Sigmoid colon (tissue), 7 donors: ENCODE measurements around the gene NCAM2. TPM values are rescaled to one million over a fixed set of nuclear protein-coding genes. Genes with fewer than 3 reads are reported as not detected.

ENCODE experiments used
- DNase-seq: peaks from one replicate; pipeline ENCODE4 v3.0.0-alpha.2; 2019
- H3K27ac ChIP-seq, 4 donors: fragments of 200-600 bp; sonication (generic); one replicate each; pipeline ENCODE4 v1.5.1; 2016 to 2019; ENCODE audit warnings: mild to moderate bottlenecking in 1 of 4
- H3K27me3 ChIP-seq, 3 donors: fragments of 200-600 bp; sonication (generic); one replicate each; pipeline ENCODE4 v1.5.1; 2019; ENCODE audit warnings: mild to moderate bottlenecking in 1 of 3
- H3K36me3 ChIP-seq, 4 donors: fragments of 200-600 bp; sonication (generic); one replicate each; pipeline ENCODE4 v1.5.1; 2016 to 2019
- H3K4me1 ChIP-seq, 4 donors: fragments of 200-600 bp; sonication (generic); one replicate each; pipeline ENCODE4 v1.5.1; 2017 to 2019
- H3K4me3 ChIP-seq, 4 donors: fragments of 200-600 bp; sonication (generic); one replicate each; pipeline ENCODE4 v1.5.1; 2017 to 2019; ENCODE audit warnings: mild to moderate bottlenecking in 2 of 4, moderate library complexity in 1 of 4
- H3K9me3 ChIP-seq, 4 donors: fragments of 200-600 bp in 3 of 4; sonication (generic) in 3 of 4; one replicate each; pipeline versions ENCODE4 v1.5.1 to v1.6.1; 2013 to 2019
- CTCF ChIP-seq, 4 experiments: fragments of 450-650 bp in 3 of 4; fragments of 200-600 bp in 1 of 4; IDR thresholded peaks; one replicate each; pipeline ENCODE4 v1.5.1; 2016 to 2019; ENCODE audit warnings: antibody characterized with exemption in 4 of 4, mild to moderate bottlenecking in 3 of 4, moderate library complexity in 2 of 4
- EP300 ChIP-seq, 4 donors: sonication (generic); formaldehyde crosslinking; IDR thresholded peaks; one replicate each; pipeline ENCODE4 v1.6.1; 2017; ENCODE audit warnings: antibody characterized with exemption in 4 of 4
- POLR2A ChIP-seq, 2 donors: fragments of 450-650 bp; IDR thresholded peaks; one replicate each; pipeline ENCODE4 v1.6.1; 2016; ENCODE audit warnings: antibody characterized with exemption in 2 of 2, mild to moderate bottlenecking in 2 of 2, moderate library complexity in 2 of 2
- POLR2AphosphoS5 ChIP-seq, 4 donors: sonication (generic); formaldehyde crosslinking; IDR thresholded peaks; one replicate each; pipeline ENCODE4 v1.6.1; 2017; ENCODE audit warnings: antibody characterized with exemption in 4 of 4
- WGBS, 2 donors: extraction: QIAGEN DNeasy Blood & Tissue Kit; methylation state at CpG; one replicate each; pipeline ENCODE4 v1.1.7; 2013; 5-methylcytosine and 5-hydroxymethylcytosine counted together
- intact Hi-C: fragments of 100-400 bp; cut with DNase I; formaldehyde crosslinking; loops from one replicate; pipeline ENCODE4 v1.15.1; 2023
- polyA plus RNA-seq, 3 donors: library from polyadenylated mRNA; stranded (reverse); fragments of 200-250 nt; gene quantifications; one replicate each; pipeline ENCODE4 v1.2.3, GENCODE V29; 2013
- total RNA-seq, 4 donors: library from RNA; depleted of rRNA; stranded (reverse); fragments of >200 nt; gene quantifications; one replicate each; pipeline ENCODE4 v1.1.0, GENCODE V29; 2016
- donor health status: healthy with polysubstance abuse.
- donor health status: Bipolar disorder and iron deficiency.
- donor health status: healthy.

NCAM2 gene
- total and polyA plus RNA-seq, 7 donors, result under 0.01 to 17.1 (median 6.7) TPM; not detected in 1

DNA sequence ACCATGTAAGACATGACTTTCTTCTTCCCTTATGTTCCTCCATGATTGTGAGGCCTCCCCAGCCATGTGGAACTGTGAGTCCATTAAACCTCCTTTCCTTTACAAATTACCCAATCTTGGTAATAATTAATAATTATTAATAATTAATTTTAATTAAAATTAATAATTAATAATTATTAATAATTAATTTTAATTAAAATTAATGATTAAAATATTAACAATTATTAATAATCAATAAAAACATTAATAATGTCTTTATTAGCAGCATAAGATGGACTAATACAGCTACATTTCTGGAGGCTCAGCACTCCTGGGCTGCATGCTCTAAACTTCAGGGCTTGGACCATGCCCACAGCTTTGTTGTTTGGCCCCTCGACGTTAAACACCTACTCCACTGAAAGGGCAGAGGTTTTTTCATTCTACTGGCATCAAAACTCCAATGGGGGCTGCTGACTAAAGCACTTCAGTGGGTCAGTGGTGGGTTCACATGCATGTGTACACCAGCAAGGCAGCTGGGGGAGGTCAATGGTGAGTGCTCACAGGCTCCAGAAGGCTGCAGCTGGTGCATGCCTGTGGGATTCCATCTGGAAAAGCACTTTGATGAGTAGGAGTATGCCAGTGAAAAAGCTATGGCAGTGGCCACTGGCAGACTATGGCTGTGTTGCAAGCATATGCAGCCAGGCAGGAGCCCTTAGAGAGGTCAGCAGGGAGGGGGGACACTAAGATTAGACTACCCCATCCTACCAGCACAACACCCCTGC is 561.3 kb downstream of the NCAM2 start:
- Histone ChIP-seq H3K4me3 (no peak overlapping the region), H3K36me3 (no peaks in the 10 kb centered on the region), H3K27me3 (no peaks in the 10 kb centered on the region), H3K9me3 (peaks cover 0 to 11% (median 2%) of the 10 kb centered on the region in 4 donors), H3K4me1 (no peaks in the 10 kb centered on the region), H3K27ac (no peak overlapping the region)
- no peak for DNase-seq
- intact Hi-C loops, result no loop called here
- TF ChIP-seq CTCF (IDR thresholded peaks at IDR 0.05), result no peak
- TF ChIP-seq POLR2A (IDR thresholded peaks at IDR 0.05), result no peak
- TF ChIP-seq POLR2AphosphoS5 (IDR thresholded peaks at IDR 0.05), result no peak
- TF ChIP-seq EP300 (IDR thresholded peaks at IDR 0.05), result no peak
- WGBS, 2 donors, result 86 to 96% methylated on average over 2 of the region's 2 CpGs
